H1 (cell line): ENCODE data around the gene NFAM1. TPM values are rescaled to one million over a fixed set of nuclear protein-coding genes. Genes with fewer than 3 reads are reported as not detected.

ENCODE experiments used
- CTCF ChIA-PET: fragments of 300-600 bp; sonication (Branson Sonifier 250); formaldehyde crosslinking; loops from one replicate; lab custom pipeline; 2021; ENCODE audit not compliant: partially characterized antibody; lab: Charles Lee
- POLR2A ChIA-PET: fragments of 300-600 bp; sonication (Branson Sonifier 250); formaldehyde crosslinking; loops from one replicate; lab custom pipeline; 2021; ENCODE audit warnings: inconsistent platforms; ENCODE audit not compliant: partially characterized antibody; lab: Charles Lee
- DNase-seq, 2 experiments: peaks; one replicate each; pipeline versions ENCODE4 v3.0.0 to v3.0.0-alpha.2; 2010 to 2022; ENCODE audit warnings: low spot score in 2 of 2, low read depth in 1 of 2, mixed read lengths in 1 of 2
- FAIRE-seq: peaks from 2 replicates; lab custom pipeline; 2011; peaks lifted over from hg19 to GRCh38; lab: Jason Lieb, UNC
- H2AFZ ChIP-seq: 2 replicates; pipeline ENCODE4 v1.8.1; 2012; ENCODE audit warnings: low read length, inconsistent platforms
- H2AK5ac ChIP-seq: 2 replicates; pipeline ENCODE4 v1.6.1; 2013; ENCODE audit warnings: low read depth, low read length
- H2BK120ac ChIP-seq: replicated peaks from 2 replicates; pipeline ENCODE3; 2013; ENCODE audit warnings: low read depth, low read length, inconsistent platforms
- H2BK12ac ChIP-seq: 2 replicates; pipeline ENCODE4 v1.6.1; 2013; ENCODE audit warnings: low read depth, low read length
- H2BK15ac ChIP-seq: 2 replicates; pipeline ENCODE4 v1.6.1; 2013; ENCODE audit warnings: low read length
- H2BK20ac ChIP-seq: 2 replicates; pipeline ENCODE4 v1.6.1; 2013; ENCODE audit warnings: low read length
- H2BK5ac ChIP-seq: 2 replicates; pipeline ENCODE4 v1.6.1; 2013; ENCODE audit warnings: low read depth, low read length
- H3K14ac ChIP-seq: 2 replicates; pipeline ENCODE4 v1.6.1; 2013; ENCODE audit warnings: inconsistent platforms; ENCODE audit not compliant: insufficient read length
- H3K18ac ChIP-seq: 2 replicates; pipeline ENCODE4 v1.6.1; 2013; ENCODE audit warnings: low read length; ENCODE audit errors: extremely low read depth
- H3K23ac ChIP-seq: 2 replicates; pipeline ENCODE4 v1.6.1; 2013; ENCODE audit warnings: inconsistent platforms; ENCODE audit not compliant: insufficient read length
- H3K23me2 ChIP-seq: 2 replicates; pipeline ENCODE4 v1.6.1; 2013; ENCODE audit warnings: low read depth, low read length
- H3K27ac ChIP-seq: 2 replicates; pipeline ENCODE4 v1.6.1; 2011; ENCODE audit warnings: low read depth, low read length, inconsistent platforms
- H3K27me3 ChIP-seq, 4 experiments: replicated peaks in 1 of 4; 1 replicate in 1 of 4; 2 replicates in 3 of 4; pipeline versions ENCODE4 v1.6.1 to v1.8.1; 2011 to 2013; ENCODE audit warnings: low read length in 3 of 4, mild to moderate bottlenecking in 3 of 4, inconsistent platforms in 2 of 4, mixed read lengths in 2 of 4, moderate library complexity in 1 of 4; ENCODE audit not compliant: control insufficient read depth in 3 of 4, insufficient read depth in 3 of 4; ENCODE audit errors: extremely low read depth in 1 of 4
- H3K36me3 ChIP-seq, 4 experiments: 2 replicates each; pipeline versions ENCODE4 v1.6.1 to v1.8.1; 2011 to 2013; ENCODE audit warnings: mild to moderate bottlenecking in 4 of 4, low read length in 3 of 4, moderate library complexity in 2 of 4, control low read depth in 1 of 4, inconsistent platforms in 1 of 4; ENCODE audit not compliant: insufficient read depth in 4 of 4, control insufficient read depth in 2 of 4
- H3K4ac ChIP-seq: replicated peaks from 2 replicates; pipeline ENCODE3; 2013; ENCODE audit warnings: low read length, low read depth, mixed read lengths, inconsistent platforms; ENCODE audit not compliant: insufficient read length
- H3K4me1 ChIP-seq, 4 experiments: replicated peaks in 1 of 4; 1 replicate in 1 of 4; 2 replicates in 3 of 4; pipeline versions ENCODE4 v1.6.1 to v1.8.1; 2011 to 2013; ENCODE audit warnings: low read length in 3 of 4, inconsistent platforms in 2 of 4, mixed read lengths in 1 of 4; ENCODE audit not compliant: insufficient read depth in 4 of 4, control insufficient read depth in 3 of 4
- H3K4me2 ChIP-seq, 2 experiments: 2 replicates each; pipeline versions ENCODE4 v1.6.1 to v1.8.1; 2011 to 2013; ENCODE audit warnings: low read depth in 2 of 2, low read length in 2 of 2, control low read depth in 1 of 2, inconsistent platforms in 1 of 2, mild to moderate bottlenecking in 1 of 2; ENCODE audit not compliant: insufficient read depth in 1 of 2
- H3K4me3 ChIP-seq, 4 experiments: fragments of 200-600, 300-600 bp in 1 of 4; sonication (generic), shearing (Covaris generic), sonication (Bioruptor Twin) in 1 of 4; 2 replicates each; pipeline versions ENCODE4 v1.5.1 to v1.8.1; 2011 to 2016; ENCODE audit warnings: low read length in 4 of 4, low read depth in 3 of 4, control low read depth in 2 of 4, inconsistent platforms in 2 of 4, mild to moderate bottlenecking in 2 of 4, mixed read lengths in 1 of 4, moderate library complexity in 1 of 4; ENCODE audit not compliant: insufficient read depth in 2 of 4; ENCODE audit errors: extremely low read depth in 1 of 4
- H3K56ac ChIP-seq: replicated peaks from 2 replicates; pipeline ENCODE3; 2013; ENCODE audit warnings: low read depth, mild to moderate bottlenecking, mixed read lengths, low read length, inconsistent platforms; ENCODE audit not compliant: insufficient read length
- H3K79me1 ChIP-seq: 2 replicates; pipeline ENCODE4 v1.6.1; 2013; ENCODE audit warnings: low read depth, low read length, control low read depth
- H3K79me2 ChIP-seq, 2 experiments: 2 replicates each; pipeline versions ENCODE4 v1.6.1 to v1.8.1; 2012 to 2013; ENCODE audit warnings: low read length in 2 of 2, mild to moderate bottlenecking in 2 of 2, inconsistent platforms in 1 of 2; ENCODE audit not compliant: insufficient read depth in 2 of 2, control insufficient read depth in 1 of 2
- H3K9ac ChIP-seq, 4 experiments: replicated peaks in 1 of 4; 1 replicate in 1 of 4; 2 replicates in 3 of 4; pipeline versions ENCODE4 v1.6.1 to v1.8.1; 2011 to 2013; ENCODE audit warnings: low read depth in 3 of 4, low read length in 3 of 4, control low read depth in 2 of 4, mild to moderate bottlenecking in 2 of 4, moderate library complexity in 2 of 4, inconsistent platforms in 1 of 4; ENCODE audit errors: extremely low read depth in 1 of 4
- H3K9me3 ChIP-seq, 2 experiments: 2 replicates each; pipeline versions ENCODE4 v1.6.1 to v1.8.1; 2012 to 2013; ENCODE audit warnings: mild to moderate bottlenecking in 2 of 2, moderate library complexity in 2 of 2, control low read depth in 1 of 2, inconsistent platforms in 1 of 2, low read depth in 1 of 2, low read length in 1 of 2, mixed read lengths in 1 of 2; ENCODE audit not compliant: insufficient read depth in 2 of 2
- H4K20me1 ChIP-seq, 2 experiments: replicated peaks in 1 of 2; 2 replicates each; pipeline versions ENCODE3 to v1.8.1; 2011 to 2013; ENCODE audit warnings: inconsistent platforms in 2 of 2, low read length in 2 of 2, mild to moderate bottlenecking in 1 of 2; ENCODE audit not compliant: insufficient read depth in 2 of 2, control insufficient read depth in 1 of 2
- H4K5ac ChIP-seq: 2 replicates; pipeline ENCODE4 v1.6.1; 2013; ENCODE audit warnings: low read length, low read depth, mixed read lengths, inconsistent platforms; ENCODE audit not compliant: insufficient read length
- H4K8ac ChIP-seq: 2 replicates; pipeline ENCODE4 v1.8.0; 2013; ENCODE audit warnings: mild to moderate bottlenecking, moderate library complexity, low read length, inconsistent platforms; ENCODE audit not compliant: insufficient read depth; ENCODE audit errors: extremely low read depth
- H4K91ac ChIP-seq: replicated peaks from 2 replicates; pipeline ENCODE3; 2013; ENCODE audit warnings: low read length, mixed read lengths, inconsistent platforms; ENCODE audit not compliant: insufficient read length
- BACH1 ChIP-seq: IDR thresholded peaks from 2 replicates; pipeline ENCODE4 v1.6.1; 2012; ENCODE audit warnings: low read length, improper control_type of control experiment
- FOSL1 ChIP-seq: IDR thresholded peaks from 2 replicates; pipeline ENCODE4 v1.6.1; 2011; ENCODE audit warnings: mild to moderate bottlenecking, low read depth, low read length, moderate library complexity; ENCODE audit not compliant: insufficient read depth
- HDAC6 ChIP-seq: IDR thresholded peaks from one replicate; pipeline ENCODE4 v1.7.1; 2012; ENCODE audit warnings: low read depth, mild to moderate bottlenecking, inconsistent platforms, low read length, moderate library complexity
- JUND ChIP-seq: IDR thresholded peaks from 2 replicates; pipeline ENCODE4 v1.6.1; 2011; ENCODE audit warnings: mild to moderate bottlenecking, improper control_type of control experiment, low read length
- POLR2A ChIP-seq, 2 experiments: IDR thresholded peaks; 1 replicate in 1 of 2; 2 replicates in 1 of 2; pipeline ENCODE4 v1.6.1; 2011; ENCODE audit warnings: low read depth in 2 of 2, low read length in 2 of 2, mild to moderate bottlenecking in 2 of 2; ENCODE audit errors: control extremely low read depth in 1 of 2
- RFX5 ChIP-seq: IDR thresholded peaks from 2 replicates; pipeline ENCODE4 v1.6.1; 2011; ENCODE audit warnings: low read depth, low read length, improper control_type of control experiment, borderline replicate concordance
- TAF7 ChIP-seq: optimal IDR thresholded peaks from 2 replicates; pipeline ENCODE3; 2011; ENCODE audit warnings: low read depth, mild to moderate bottlenecking, inconsistent platforms, low read length, moderate library complexity, borderline replicate concordance
- USF2 ChIP-seq: IDR thresholded peaks from 2 replicates; pipeline ENCODE4 v1.6.1; 2011; ENCODE audit warnings: low read length, improper control_type of control experiment
- ZNF274 ChIP-seq: IDR thresholded peaks from 2 replicates; pipeline ENCODE4 v1.7.0; 2012; ENCODE audit warnings: low read length, borderline replicate concordance; ENCODE audit errors: extremely low read depth
- WGBS, 2 experiments: shearing (Covaris generic) in 1 of 2; methylation state at CpG; one replicate each; pipeline versions ENCODE4 v1.1.6 to v1.1.7; 2013 to 2015; ENCODE audit warnings: low lambda C conversion rate in 2 of 2, mixed read lengths in 2 of 2, inconsistent platforms in 1 of 2, low coverage in 1 of 2, missing lambda C conversion rate in 1 of 2; ENCODE audit not compliant: insufficient replicate concordance in 2 of 2, insufficient coverage in 1 of 2, insufficient read length in 1 of 2; ENCODE audit errors: extremely low coverage in 1 of 2, missing lambda C conversion rate in 1 of 2; 5-methylcytosine and 5-hydroxymethylcytosine counted together
- polyA plus RNA-seq, 7 experiments: library from polyadenylated mRNA; depleted of rRNA in 3 of 7; stranded (reverse) in 5 of 7; unstranded in 2 of 7; fragments of >200 nt in 5 of 7; fragments of 200-250 nt in 2 of 7; gene quantifications; 1 replicate in 5 of 7; 2 replicates in 1 of 7; 4 replicates in 1 of 7; pipeline versions ENCODE4 v1.2.1 to v1.2.3, GENCODE V29; 2011 to 2013; ENCODE audit warnings: missing spikeins in 2 of 7, mixed read lengths in 2 of 7
- total RNA-seq: library from RNA; stranded (reverse); fragmentation: NEBNext Ultra II Directional; extraction: Animal tissue kit (Norgen Biotek cat#: 25700); gene quantifications from 2 replicates; pipeline ENCODE4 v1.2.1, GENCODE V29; 2021

Gene NFAM1
- total and polyA plus RNA-seq, 2 of the 8 experiments (the other 6 are each of a cell fraction or from before 2014, with no cell fraction given): 0.62 to 0.73 TPM

GRCh38 chr22:42433754-42434682, 1.8 kb upstream of the NFAM1 start:
- peak overlapping the region; percentile 9; the same call in 1 of the 2 replicates for H3K18ac ChIP-seq
- no peak overlapping the region for H3K9ac ChIP-seq
- H4K20me1 ChIP-seq: no peaks in the 10 kb centered on the region
- no peak overlapping the region for H3K27ac ChIP-seq
- H3K4me3 ChIP-seq: no peak overlapping the region
- no peak overlapping the region for H3K23ac ChIP-seq
- no peak overlapping the region for H3K4me2 ChIP-seq
- no peak overlapping the region for H2AK5ac ChIP-seq
- H2BK12ac ChIP-seq: no peak overlapping the region
- ChIA-PET POLR2A (interaction anchor here (1.6 to 1.8 kb wide), 2 partner anchors 66 to 156 kb away, joined by 3 to 4 read pairs; no protein-coding TSS in a partner anchor), CTCF (interaction anchor here (0.5 to 8.0 kb wide), 16 partner anchors 10 to 268 kb away, joined by 3 to 48 read pairs (median 4); no protein-coding TSS in a partner anchor)
- H3K27me3 ChIP-seq: peaks cover 0 to 5% (median 3%) of the 10 kb centered on the region in 4 experiments; a peak in 3 of 7 replicates
- H4K8ac ChIP-seq: no peak overlapping the region
- H2BK5ac ChIP-seq: no peak overlapping the region
- no peak overlapping the region for H4K5ac ChIP-seq
- H3K23me2 ChIP-seq: peaks cover 7% of the 10 kb centered on the region; the same call in 1 of the 2 replicates
- H2AFZ ChIP-seq: no peak overlapping the region
- TF ChIP-seq POLR2A (IDR thresholded peaks at IDR 0.05; ENCODE audit: control extremely low read depth in 1 of 2, low read depth in 2 of 2, low read length in 2 of 2) (no peak), HDAC6 (no peak), ZNF274 (no peak), USF2 (no peak), BACH1 (no peak), RFX5 (no peak), TAF7 (no peak), JUND (no peak), FOSL1 (no peak)
- H3K36me3 ChIP-seq: no peaks in the 10 kb centered on the region
- no peaks in the 10 kb centered on the region for H3K9me3 ChIP-seq
- peaks cover 6 to 22% (median 15%) of the 10 kb centered on the region in 4 experiments for H3K4me1 ChIP-seq
- H3K79me2 ChIP-seq: no peaks in the 10 kb centered on the region
- peak overlapping the region; percentile 12; the same call in 1 of the 2 replicates for H2BK15ac ChIP-seq
- H3K56ac ChIP-seq: no peak overlapping the region
- 87% methylated on average over 25 of the region's 27 CpGs; no CpG with 5 or more reads in 1 of the 2 experiments for WGBS, 2 experiments
- no peak overlapping the region for H2BK120ac ChIP-seq
- H4K91ac ChIP-seq: peak overlapping the region; percentile 15
- no peak overlapping the region for H3K4ac ChIP-seq
- H3K14ac ChIP-seq: no peak overlapping the region
- no peak for FAIRE-seq
- no peaks in the 10 kb centered on the region for H3K79me1 ChIP-seq
- H2BK20ac ChIP-seq: no peak overlapping the region
- no peak for DNase-seq
